ENCODE results near the gene TTC8.

- TF ChIP-seq CTCF (IDR thresholded peaks at IDR 0.05; ENCODE audit: low read depth, low read length, missing input control): no peak
- TF ChIP-seq SP1 (IDR thresholded peaks at IDR 0.05): no peak
- no peak for TF ChIP-seq RXRA (IDR thresholded peaks at IDR 0.05)
- peak in 1 of 2 donors; percentile 5 for TF ChIP-seq GABPA (IDR thresholded peaks at IDR 0.05 in 1 of 2, conservative IDR thresholded peaks at IDR 0.05 in 1 of 2)
- no peak for TF ChIP-seq REST (IDR thresholded peaks at IDR 0.05)
These were observed 510 bp upstream of the TTC8 start for GRCh38 chr14:88823968-88824313.

All from liver (tissue), 3 donors.